GM12892 (cell line): ENCODE data around the gene RBX1.

Experiments
- POLR2A ChIP-seq: IDR thresholded peaks from 2 replicates; pipeline ENCODE4 v1.6.1; 2011; ENCODE audit warnings: low read depth, low read length, control low read depth
- POLR2AphosphoS5 ChIP-seq: IDR thresholded peaks from 2 replicates; pipeline ENCODE4 v1.6.1; 2011; ENCODE audit warnings: low read depth, low read length, control low read depth

GRCh38 chr22:41000040-41000565 is 48.9 kb downstream of the RBX1 start:
- no peak for TF ChIP-seq POLR2AphosphoS5
- no peak for TF ChIP-seq POLR2A
